22Rv1 (cell line): ENCODE data around the gene BABAM2.

Source experiments
- CTCF ChIP-seq: fragments of 450-650 bp; IDR thresholded peaks from 2 replicates; pipeline ENCODE4 v1.5.1; 2017; ENCODE audit warnings: mild to moderate bottlenecking
- ZFX ChIP-seq: fragments of 450-650 bp; IDR thresholded peaks from 2 replicates; pipeline ENCODE4 v1.6.1; 2017; ENCODE audit warnings: antibody characterized with exemption, borderline replicate concordance

DNA sequence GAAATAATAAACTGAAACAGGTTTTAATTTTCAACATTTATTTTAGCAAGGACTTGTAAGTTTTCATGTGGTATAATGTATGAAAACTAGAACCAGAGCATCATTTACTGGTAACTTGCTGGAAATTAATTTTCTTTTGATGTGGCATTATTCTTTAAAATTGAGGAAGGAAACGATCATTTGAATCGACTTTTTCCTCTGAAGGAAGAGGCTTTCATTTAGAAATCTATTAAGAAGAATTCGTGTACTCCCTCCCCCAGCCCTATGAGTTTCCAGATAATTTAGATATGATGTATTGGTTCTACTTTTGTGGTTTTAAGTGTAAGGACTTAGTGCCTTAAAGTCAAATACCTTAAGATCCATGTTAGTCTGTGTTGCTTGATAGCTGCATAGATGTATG, 2.5 kb downstream of the BABAM2 start:
- TF ChIP-seq CTCF (no peak), ZFX (no peak)
